ENCODE measurements around the gene SAP30. TPM values are rescaled to one million over a fixed set of nuclear protein-coding genes. Genes with fewer than 3 reads are reported as not detected.

Gene SAP30
- 20.1 TPM for total RNA-seq
- long read RNA-seq, transcript SAP30-201 (4 exons, 1,108 nt) = major isoform, 29 of 31 reads
- long read RNA-seq, partial matches to known transcripts = 1 of 31 reads
- long read RNA-seq, other reads (novel, unspliced or antisense) = 1 of 31 reads

GRCh38 chr4:173370477-173371291 lies at the start of gene SAP30:
TSS of gene SAP30 (plus strand) at chr4:173370954. CDS start at chr4:173371183, 229 bp downstream.
- intact Hi-C loops (cut with DNase I) = loop anchor here (1.0 to 2.0 kb wide), 2 partner anchors 36 to 202 kb away; partner anchors contain the start of genes GALNT7 and HMGB2
- DNase-seq (ENCODE audit: low spot score) = peak; percentile 99

DNA sequence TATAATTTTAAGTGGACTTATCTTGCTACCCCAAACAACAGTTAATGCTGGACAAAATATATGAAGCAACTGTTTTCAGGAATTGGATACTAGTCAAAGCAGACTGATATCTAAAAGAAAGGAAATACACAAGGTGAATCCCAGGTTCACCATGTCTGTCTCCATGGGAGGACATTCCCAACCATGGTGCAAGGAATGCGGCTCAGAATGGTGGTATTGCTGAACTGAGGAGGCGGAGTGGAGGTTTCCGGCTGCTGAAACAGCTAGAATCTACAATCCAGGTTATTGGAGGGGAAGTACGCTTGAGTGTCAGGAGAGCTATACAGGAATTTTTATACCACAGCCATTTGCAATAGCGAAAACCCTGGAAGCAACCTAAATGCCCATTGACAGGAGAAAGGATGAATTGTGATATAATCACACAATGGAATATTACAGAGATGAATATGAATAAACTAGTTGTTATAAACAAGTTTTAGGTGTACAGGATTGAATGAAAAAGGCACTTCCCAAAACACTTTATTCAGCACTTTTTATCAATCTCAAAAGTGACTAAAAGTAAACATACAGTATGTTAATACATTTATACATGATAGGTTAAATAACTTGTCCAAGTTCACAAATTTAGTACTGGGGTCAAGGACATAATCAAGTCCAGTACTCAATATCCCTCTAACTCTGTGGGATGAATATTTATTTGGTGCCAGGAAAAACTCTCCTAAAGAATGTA lies 45.6 kb upstream of the SAP30 start:
- no peak for DNase-seq (ENCODE audit: low spot score)
- intact Hi-C loops (cut with DNase I) = no loop called here

DNA sequence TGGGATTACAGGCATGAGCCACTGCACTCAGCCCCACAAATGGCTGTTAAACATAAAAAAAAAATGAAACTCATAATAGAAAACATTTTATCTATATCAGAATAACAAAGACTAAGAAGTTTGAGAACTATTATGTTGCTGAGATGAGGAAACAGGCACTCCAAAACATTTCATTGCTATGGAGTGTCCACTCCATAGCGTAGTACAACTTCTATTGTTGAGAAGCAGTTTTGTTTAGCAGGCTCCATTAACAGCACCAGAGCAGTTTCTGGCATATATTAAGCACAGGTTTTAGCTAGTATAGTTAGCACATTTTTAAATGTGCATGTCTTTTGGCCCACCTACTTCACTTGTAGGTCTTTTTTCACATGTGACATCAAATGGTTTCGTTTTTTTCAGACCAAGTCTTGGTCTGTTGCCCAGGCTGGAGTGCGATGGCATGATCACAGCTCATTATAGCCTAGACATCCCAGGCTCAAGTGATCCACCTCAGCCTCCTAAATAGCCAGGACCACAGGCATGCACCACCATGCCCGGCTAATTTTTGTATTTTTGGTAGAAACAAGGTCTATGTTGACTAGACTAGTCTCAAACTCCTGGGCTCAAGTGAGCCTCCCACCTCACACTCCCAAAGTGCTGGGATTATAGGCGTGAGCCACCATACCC lies 42.4 kb upstream of the SAP30 start:
- intact Hi-C loops (cut with DNase I) = no loop called here
- no peak for DNase-seq (ENCODE audit: low spot score)

GRCh38 chr4:173330590-173330989 lies 40.2 kb upstream of the SAP30 start:
- DNase-seq (ENCODE audit: low spot score) = no peak
- intact Hi-C loops (cut with DNase I) = loop anchor here (5.0 kb wide), 1 partner anchor 162 kb away; no protein-coding TSS in a partner anchor

DNA sequence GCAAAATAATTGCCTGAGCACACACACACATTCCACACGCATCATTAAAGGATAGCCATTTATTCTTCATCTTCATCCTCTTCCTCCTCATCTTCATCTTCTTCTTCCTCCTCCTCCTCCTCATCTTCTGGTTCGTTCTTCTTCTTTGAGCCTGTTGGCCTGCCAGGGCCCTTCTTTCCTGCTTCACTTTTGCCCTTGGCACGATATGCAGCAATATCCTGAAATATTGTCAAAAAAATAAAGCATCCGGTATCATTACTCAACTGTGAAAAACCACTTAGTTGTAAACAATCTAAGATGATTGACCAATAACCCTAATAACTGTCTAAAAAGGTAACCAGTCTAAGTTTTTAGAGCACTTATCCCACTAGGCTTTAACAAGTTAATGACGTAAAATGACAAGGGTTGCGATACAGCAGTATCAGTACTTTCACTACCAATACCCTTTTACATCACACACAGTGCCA lies 38.7 kb upstream of the SAP30 start:
- no peak for DNase-seq (ENCODE audit: low spot score)
- intact Hi-C loops (cut with DNase I) = loop anchor here (5.0 kb wide), 1 partner anchor 160 kb away; no protein-coding TSS in a partner anchor

- intact Hi-C loops (cut with DNase I) = loop anchor here (5.0 kb wide), 1 partner anchor 159 kb away; no protein-coding TSS in a partner anchor
- DNase-seq (ENCODE audit: low spot score) = no peak
These were observed 37.6 kb upstream of the SAP30 start for GRCh38 chr4:173332963-173333657.

GRCh38 chr4:173333658-173334084 lies 37.1 kb upstream of the SAP30 start:
- DNase-seq (ENCODE audit: low spot score) = peak; percentile 83
- intact Hi-C loops (cut with DNase I) = loop anchor here (1.0 to 5.0 kb wide), 2 partner anchors 37 to 159 kb away; partner anchors contain the start of gene SAP30

DNA sequence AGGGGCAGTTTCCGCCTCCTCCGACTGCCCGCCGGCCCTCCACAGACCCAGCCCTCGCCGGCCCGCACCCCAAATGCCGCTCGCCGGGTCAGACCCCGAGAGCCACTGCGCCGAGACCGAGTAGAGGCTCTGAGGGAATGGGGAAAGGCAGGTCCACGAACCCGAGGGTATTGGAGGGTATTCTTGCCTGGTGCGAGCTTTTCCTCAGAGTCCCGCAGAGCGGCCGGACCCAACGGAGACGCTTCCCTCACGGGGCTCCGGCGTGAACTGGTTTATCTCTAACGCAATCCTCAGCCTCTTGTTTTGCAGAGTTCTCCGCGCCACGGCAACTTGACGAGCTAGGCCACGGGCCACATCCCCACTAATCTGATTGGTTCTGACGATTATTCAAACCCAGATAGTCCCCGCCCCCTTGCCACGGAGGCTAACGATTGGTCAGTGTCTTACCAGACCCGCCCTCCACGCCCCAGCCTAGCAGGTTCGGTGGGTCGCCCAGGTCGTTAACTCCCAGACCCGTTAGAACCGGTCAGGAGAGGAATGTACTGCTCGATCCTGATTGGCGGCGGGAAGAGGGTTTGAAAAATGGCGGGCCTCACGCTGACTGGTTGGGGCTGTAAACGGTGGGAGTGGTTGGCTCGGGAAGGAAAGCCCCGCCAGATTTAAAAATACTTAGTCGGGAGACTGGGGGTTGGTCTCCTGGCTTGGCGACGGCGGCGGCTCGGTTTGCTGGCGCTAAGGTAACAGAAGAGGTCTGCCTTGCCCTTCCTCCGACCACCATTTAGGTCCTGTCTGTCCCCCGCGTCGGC lies 36.5 kb upstream of the SAP30 start, which contains the start of gene HMGB2:
HMGB2 (minus strand) TSS at position 274 of the 806 bp plus-strand sequence. CDS start 709 bp downstream, outside the sequence.
- intact Hi-C loops (cut with DNase I) = loop anchor here (1.0 to 5.0 kb wide), 2 partner anchors 36 to 158 kb away; partner anchors contain the start of gene SAP30
- peak; percentile 100 for DNase-seq (ENCODE audit: low spot score)

- DNase-seq (ENCODE audit: low spot score) = peak; percentile 77
- intact Hi-C loops (cut with DNase I) = loop anchor here (1.0 to 5.0 kb wide), 2 partner anchors 35 to 157 kb away; partner anchors contain the start of gene SAP30
These were observed 35.6 kb upstream of the SAP30 start for GRCh38 chr4:173334891-173335752.

GRCh38 chr4:173337463-173337862 lies 33.3 kb upstream of the SAP30 start:
- intact Hi-C loops (cut with DNase I) = no loop called here
- no peak for DNase-seq (ENCODE audit: low spot score)

DNA sequence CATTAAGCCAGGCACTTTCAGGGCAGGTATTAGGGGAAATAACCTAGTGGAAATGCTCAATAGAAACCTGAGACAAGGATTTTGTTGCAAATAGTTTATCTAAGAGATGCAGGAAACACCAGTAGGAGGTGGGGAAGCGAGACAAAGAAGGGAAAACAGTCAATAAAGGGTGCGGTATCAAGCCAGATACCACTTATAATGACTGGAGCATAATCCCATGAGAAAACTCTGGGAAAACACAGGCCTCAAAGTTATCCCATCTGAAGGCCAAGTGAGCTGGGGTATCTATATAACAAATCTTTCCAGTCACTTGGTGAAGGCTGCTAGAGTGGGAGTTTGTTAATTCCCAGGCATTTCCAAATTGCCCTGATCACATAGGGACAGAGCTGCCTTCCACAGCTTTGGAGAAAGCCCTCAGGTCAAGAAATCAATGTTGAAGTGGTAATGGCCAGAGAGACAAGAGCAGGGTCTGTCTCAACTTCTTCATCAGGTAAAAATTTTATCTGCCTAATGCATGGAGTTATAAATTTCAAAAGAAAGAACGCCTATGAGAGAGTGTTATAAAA lies 26.8 kb upstream of the SAP30 start:
- DNase-seq (ENCODE audit: low spot score) = no peak
- intact Hi-C loops (cut with DNase I) = no loop called here

DNA sequence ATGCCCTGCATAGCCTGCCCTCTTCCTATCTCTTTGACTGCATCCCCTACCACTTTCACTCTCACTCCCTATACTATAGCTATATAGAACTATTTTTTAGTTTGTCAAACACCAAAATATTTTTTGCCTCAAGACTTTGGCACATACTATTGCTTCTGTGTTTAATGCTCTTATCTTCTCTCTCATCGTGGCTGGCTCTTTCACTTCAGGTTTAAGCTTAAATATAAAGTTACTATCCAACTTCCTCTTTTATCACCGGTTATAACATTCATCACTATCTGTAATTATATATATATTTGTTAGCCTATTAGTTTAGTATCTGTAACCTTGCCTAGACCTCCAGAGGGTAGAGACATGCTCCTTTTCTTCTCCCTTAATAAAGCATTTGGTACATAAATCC lies 25.1 kb upstream of the SAP30 start:
- intact Hi-C loops (cut with DNase I) = no loop called here
- no peak for DNase-seq (ENCODE audit: low spot score)

- DNase-seq (ENCODE audit: low spot score) = no peak
- intact Hi-C loops (cut with DNase I) = no loop called here
These were observed 24.7 kb upstream of the SAP30 start for GRCh38 chr4:173346074-173346473.

DNA sequence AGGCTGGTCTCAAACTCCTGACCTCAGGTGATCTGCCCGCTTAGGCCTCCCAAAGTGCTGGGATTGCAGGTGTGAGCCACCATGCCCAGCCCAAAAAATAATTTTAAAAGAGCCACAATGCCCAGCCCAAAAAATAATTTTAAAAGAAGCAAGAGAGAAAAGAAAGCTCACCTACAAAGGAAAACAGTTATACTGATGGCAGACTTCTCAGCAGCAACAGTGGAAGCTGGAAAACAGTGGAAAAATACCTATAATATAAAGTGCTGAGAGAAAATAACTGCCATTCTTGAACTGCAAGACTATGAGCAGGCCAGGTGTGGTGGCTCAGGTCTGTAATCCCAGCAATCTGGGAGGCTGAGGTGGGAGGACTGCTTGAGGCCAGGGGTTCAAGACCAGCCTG lies 23.3 kb upstream of the SAP30 start:
- intact Hi-C loops (cut with DNase I) = no loop called here
- no peak for DNase-seq (ENCODE audit: low spot score)

DNA sequence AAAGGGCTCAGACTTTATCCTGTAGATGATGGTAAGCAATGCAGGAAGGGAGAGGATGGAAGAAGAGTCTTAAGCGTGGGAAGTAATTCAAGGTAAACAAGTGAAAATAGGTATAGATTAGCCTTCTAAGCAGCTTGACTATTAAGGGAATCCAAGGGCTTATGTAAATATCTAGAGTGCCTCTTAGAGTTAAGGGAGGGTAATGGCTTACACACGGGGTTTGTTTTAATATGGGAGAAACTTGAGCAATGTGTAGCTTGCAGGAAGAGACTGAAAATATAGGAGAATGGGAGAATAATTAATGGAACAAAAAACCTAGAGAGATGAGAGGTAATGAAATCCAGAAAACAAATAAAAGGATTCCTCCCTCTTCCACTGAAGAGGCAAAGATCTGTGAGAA lies 12.8 kb upstream of the SAP30 start:
- intact Hi-C loops (cut with DNase I) = no loop called here

GRCh38 chr4:173360587-173361221 lies 10.1 kb upstream of the SAP30 start:
- no peak for DNase-seq (ENCODE audit: low spot score)
- intact Hi-C loops (cut with DNase I) = no loop called here

More for the DNA sequence above, 12.8 kb upstream of the SAP30 start:
- no peak for DNase-seq (ENCODE audit: low spot score)
